Parathyroid adenoma (tissue), 2 donors: ENCODE data around the gene OR10H1.
"Not testable (repeated sequence)": the region's sequence is repeated elsewhere in the genome, so short reads cannot be mapped to it uniquely, and the experiment has no call there.

Source experiments
- H2AFZ ChIP-seq: fragments of 300-600 bp; sonication (generic); one replicate; pipeline ENCODE4 v1.7.0; 2017; ENCODE audit warnings: antibody characterized with exemption, mild to moderate bottlenecking
- H3K27ac ChIP-seq: fragments of 300-600 bp; sonication (generic); one replicate; pipeline ENCODE4 v1.7.0; 2017
- H3K27me3 ChIP-seq: fragments of 300-600 bp; sonication (generic); one replicate; pipeline ENCODE4 v1.7.0; 2017; ENCODE audit warnings: low read length; ENCODE audit not compliant: control insufficient read depth, insufficient read depth
- H3K36me3 ChIP-seq: fragments of 300-600 bp; sonication (generic); one replicate; pipeline ENCODE4 v1.7.0; 2017; ENCODE audit warnings: low read length; ENCODE audit not compliant: control insufficient read depth, insufficient read depth
- H3K4me1 ChIP-seq: fragments of 300-600 bp; sonication (generic); one replicate; pipeline ENCODE4 v1.7.0; 2017; ENCODE audit warnings: control low read depth
- H3K4me2 ChIP-seq: fragments of 300-600 bp; sonication (generic); one replicate; pipeline ENCODE4 v1.7.0; 2017; ENCODE audit warnings: low read length
- H3K4me3 ChIP-seq: fragments of 300-600 bp; sonication (generic); one replicate; pipeline ENCODE4 v1.7.0; 2017; ENCODE audit warnings: low read depth, low read length
- H3K79me2 ChIP-seq: fragments of 300-600 bp; sonication (generic); one replicate; pipeline ENCODE4 v1.7.0; 2017; ENCODE audit warnings: control low read depth
- H3K9ac ChIP-seq: fragments of 300-600 bp; sonication (generic); one replicate; pipeline ENCODE4 v1.7.0; 2017; ENCODE audit warnings: mild to moderate bottlenecking
- H3K9me3 ChIP-seq: fragments of 300-600 bp; sonication (generic); one replicate; pipeline ENCODE4 v1.7.0; 2017; ENCODE audit warnings: low read length; ENCODE audit not compliant: control insufficient read depth
- TF ChIP-seq, protein P1 (sequence below): fragments of 300-600 bp; sonication (generic); IDR thresholded peaks from one replicate; pipeline ENCODE4 v1.7.0; 2017; ENCODE audit warnings: antibody characterized with exemption, mild to moderate bottlenecking
- donor health status: primary hyperparathyroidism.

OR10H1 gene

GRCh38 chr19:15813916-15814315 is 1.5 kb downstream of the OR10H1 start:
- H3K4me3 ChIP-seq = no peak overlapping the region
- no peak overlapping the region for H3K27ac ChIP-seq
- H2AFZ ChIP-seq = no peak overlapping the region
- H3K27me3 ChIP-seq = no peaks in the 10 kb centered on the region
- TF ChIP-seq, protein P1, sequence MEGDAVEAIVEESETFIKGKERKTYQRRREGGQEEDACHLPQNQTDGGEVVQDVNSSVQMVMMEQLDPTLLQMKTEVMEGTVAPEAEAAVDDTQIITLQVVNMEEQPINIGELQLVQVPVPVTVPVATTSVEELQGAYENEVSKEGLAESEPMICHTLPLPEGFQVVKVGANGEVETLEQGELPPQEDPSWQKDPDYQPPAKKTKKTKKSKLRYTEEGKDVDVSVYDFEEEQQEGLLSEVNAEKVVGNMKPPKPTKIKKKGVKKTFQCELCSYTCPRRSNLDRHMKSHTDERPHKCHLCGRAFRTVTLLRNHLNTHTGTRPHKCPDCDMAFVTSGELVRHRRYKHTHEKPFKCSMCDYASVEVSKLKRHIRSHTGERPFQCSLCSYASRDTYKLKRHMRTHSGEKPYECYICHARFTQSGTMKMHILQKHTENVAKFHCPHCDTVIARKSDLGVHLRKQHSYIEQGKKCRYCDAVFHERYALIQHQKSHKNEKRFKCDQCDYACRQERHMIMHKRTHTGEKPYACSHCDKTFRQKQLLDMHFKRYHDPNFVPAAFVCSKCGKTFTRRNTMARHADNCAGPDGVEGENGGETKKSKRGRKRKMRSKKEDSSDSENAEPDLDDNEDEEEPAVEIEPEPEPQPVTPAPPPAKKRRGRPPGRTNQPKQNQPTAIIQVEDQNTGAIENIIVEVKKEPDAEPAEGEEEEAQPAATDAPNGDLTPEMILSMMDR = no peak
- no peaks in the 10 kb centered on the region for H3K9me3 ChIP-seq
- H3K4me2 ChIP-seq = no peak overlapping the region
- no peak overlapping the region for H3K9ac ChIP-seq
- no peaks in the 10 kb centered on the region for H3K36me3 ChIP-seq
- H3K79me2 ChIP-seq = no peaks in the 10 kb centered on the region
- no peaks in the 10 kb centered on the region for H3K4me1 ChIP-seq

- Histone ChIP-seq H3K4me1 (no peaks in the 10 kb centered on the region), H3K27ac (no peak overlapping the region)
These were observed 3.3 kb downstream of the OR10H1 start for GRCh38 chr19:15812060-15812722.

DNA sequence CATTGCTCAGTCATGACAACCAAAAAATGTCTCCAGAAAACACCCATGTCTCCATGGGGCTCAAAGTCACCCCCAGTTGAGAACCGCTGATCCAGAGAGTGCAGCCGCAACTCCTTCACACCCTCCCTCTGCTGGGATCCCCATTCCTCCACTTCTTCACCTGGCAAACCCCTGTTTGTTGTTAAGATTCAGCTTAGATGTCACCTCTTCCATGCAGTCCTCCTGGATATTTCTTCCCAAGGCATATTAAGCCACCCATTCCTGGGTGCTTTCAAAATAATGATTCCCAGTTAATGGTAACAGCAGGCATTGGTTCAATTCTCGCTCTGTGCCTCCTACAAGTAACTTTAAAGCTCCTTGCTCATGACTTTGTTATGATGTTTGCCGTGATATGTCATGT is 4.0 kb downstream of the OR10H1 start:
- no peak overlapping the region for H2AFZ ChIP-seq
- TF ChIP-seq, protein P1 = no peak
- H3K4me1 ChIP-seq = no peaks in the 10 kb centered on the region
- no peak overlapping the region for H3K4me3 ChIP-seq
- H3K4me2 ChIP-seq = no peak overlapping the region
- no peaks in the 10 kb centered on the region for H3K79me2 ChIP-seq
- H3K9ac ChIP-seq = no peak overlapping the region
- H3K36me3 ChIP-seq = no peaks in the 10 kb centered on the region
- no peak overlapping the region for H3K27ac ChIP-seq
- no peaks in the 10 kb centered on the region for H3K27me3 ChIP-seq
- H3K9me3 ChIP-seq = no peaks in the 10 kb centered on the region

More at GRCh38 chr19:15812060-15812722, 3.3 kb downstream of the OR10H1 start:
- Histone ChIP-seq H2AFZ (no peak overlapping the region), H3K36me3 (no peaks in the 10 kb centered on the region), H3K9ac (no peak overlapping the region), H3K4me2 (no peak overlapping the region), H3K9me3 (no peaks in the 10 kb centered on the region), H3K27me3 (no peaks in the 10 kb centered on the region), H3K79me2 (no peaks in the 10 kb centered on the region), H3K4me3 (no peak overlapping the region)
- TF ChIP-seq, protein P1 = no peak

- Histone ChIP-seq H3K9me3 (no peaks in the 10 kb centered on the region), H3K4me3 (no peak overlapping the region), H3K4me2 (no peak overlapping the region), H3K79me2 (no peaks in the 10 kb centered on the region), H3K4me1 (no peaks in the 10 kb centered on the region), H3K27me3 (no peaks in the 10 kb centered on the region), H2AFZ (no peak overlapping the region), H3K9ac (no peak overlapping the region), H3K36me3 (no peaks in the 10 kb centered on the region), H3K27ac (no peak overlapping the region)
- TF ChIP-seq, protein P1 = no peak
These were observed 5.1 kb downstream of the OR10H1 start for GRCh38 chr19:15810335-15810734.

GRCh38 chr19:15794279-15794678 is 21.2 kb downstream of the OR10H1 start:
- not testable (repeated sequence) for H3K4me1 ChIP-seq, H3K27ac ChIP-seq, H3K9ac ChIP-seq, H3K36me3 ChIP-seq, H3K79me2 ChIP-seq, H3K9me3 ChIP-seq, H3K4me3 ChIP-seq, H2AFZ ChIP-seq, H3K4me2 ChIP-seq, H3K27me3 ChIP-seq
